ENCODE data around the gene DLL1. TPM values are rescaled to one million over a fixed set of nuclear protein-coding genes. Genes with fewer than 3 reads are reported as not detected.

Gene DLL1
- total RNA-seq, 4 donors from 2014 or later: 16.3 to 89.1 (median 32.3) TPM

- H3K9me3 ChIP-seq: no peaks in the 10 kb centered on the region
- no peaks in the 10 kb centered on the region for H3K36me3 ChIP-seq
- no peaks in the 10 kb centered on the region for H3K27me3 ChIP-seq
- TF ChIP-seq POLR2A (IDR thresholded peaks at IDR 0.05) (no peak), CTCF (IDR thresholded peaks at IDR 0.05) (no peak)
- H3K4me3 ChIP-seq: no peak overlapping the region
- H3K27ac ChIP-seq: no peak overlapping the region
- no peak for DNase-seq
- peaks cover 0 to 5% (median 2%) of the 10 kb centered on the region in 4 donors for H3K4me1 ChIP-seq
Measured at GRCh38 chr6:170262489-170263088, 28.3 kb downstream of the DLL1 start.

GRCh38 chr6:170261643-170262488, 29.0 kb downstream of the DLL1 start:
- Histone ChIP-seq H3K4me1 (peaks cover 0 to 5% (median 2%) of the 10 kb centered on the region in 4 donors), H3K9me3 (no peaks in the 10 kb centered on the region), H3K4me3 (no peak overlapping the region), H3K27me3 (no peaks in the 10 kb centered on the region), H3K36me3 (no peaks in the 10 kb centered on the region), H3K27ac (no peak overlapping the region)
- TF ChIP-seq POLR2A (IDR thresholded peaks at IDR 0.05): no peak
- TF ChIP-seq CTCF (IDR thresholded peaks at IDR 0.05): no peak
- DNase-seq: no peak

- TF ChIP-seq POLR2A (IDR thresholded peaks at IDR 0.05) (no peak), CTCF (IDR thresholded peaks at IDR 0.05) (no peak)
- no peaks in the 10 kb centered on the region for H3K36me3 ChIP-seq
- no peak for DNase-seq
- H3K27me3 ChIP-seq: no peaks in the 10 kb centered on the region
- no peaks in the 10 kb centered on the region for H3K9me3 ChIP-seq
- no peak overlapping the region for H3K27ac ChIP-seq
- H3K4me1 ChIP-seq: peaks cover 0 to 3% (median under 1%) of the 10 kb centered on the region in 4 donors
- no peak overlapping the region for H3K4me3 ChIP-seq
Measured at GRCh38 chr6:170260686-170261085, 30.2 kb downstream of the DLL1 start.

GRCh38 chr6:170259278-170259677, 31.6 kb downstream of the DLL1 start:
- Histone ChIP-seq H3K9me3 (no peaks in the 10 kb centered on the region), H3K27ac (no peak overlapping the region), H3K4me3 (no peak overlapping the region), H3K27me3 (no peaks in the 10 kb centered on the region), H3K36me3 (no peaks in the 10 kb centered on the region), H3K4me1 (no peaks in the 10 kb centered on the region)
- peak in 1 of 3 donors; percentile 12 for DNase-seq
- TF ChIP-seq CTCF (IDR thresholded peaks at IDR 0.05) (no peak), POLR2A (IDR thresholded peaks at IDR 0.05) (no peak)

GRCh38 chr6:170258407-170258806, 32.5 kb downstream of the DLL1 start:
- TF ChIP-seq CTCF (IDR thresholded peaks at IDR 0.05) (no peak), POLR2A (IDR thresholded peaks at IDR 0.05) (no peak)
- Histone ChIP-seq H3K27ac (no peak overlapping the region), H3K36me3 (no peaks in the 10 kb centered on the region), H3K9me3 (no peaks in the 10 kb centered on the region), H3K27me3 (no peaks in the 10 kb centered on the region), H3K4me1 (no peaks in the 10 kb centered on the region), H3K4me3 (no peak overlapping the region)
- DNase-seq: peak in 1 of 3 donors; percentile 11
